Panc1 (cell line): Measurements from ENCODE around the gene PIK3CD.

Experiments used
- CTCF ChIP-seq: fragments of 450-650 bp; IDR thresholded peaks from 2 replicates; pipeline ENCODE4 v1.5.1; 2017; ENCODE audit warnings: mild to moderate bottlenecking
- POLR2AphosphoS5 ChIP-seq: IDR thresholded peaks from 2 replicates; pipeline ENCODE4 v1.6.1; 2012; ENCODE audit warnings: mild to moderate bottlenecking, low read depth, low read length, moderate library complexity
- REST ChIP-seq, 2 experiments: IDR thresholded peaks; 2 replicates each; pipeline ENCODE4 v1.6.1; 2011 to 2012; ENCODE audit warnings: low read depth in 2 of 2, control low read depth in 1 of 2, low read length in 1 of 2, mild to moderate bottlenecking in 1 of 2, moderate library complexity in 1 of 2; ENCODE audit not compliant: insufficient read depth in 1 of 2
- SIN3A ChIP-seq: IDR thresholded peaks from 2 replicates; pipeline ENCODE4 v1.6.1; 2012; ENCODE audit warnings: low read depth, mild to moderate bottlenecking, low read length, moderate library complexity, borderline replicate concordance; ENCODE audit not compliant: insufficient read depth

GRCh38 chr1:9717193-9718005, 65.9 kb downstream of the PIK3CD start:
- TF ChIP-seq CTCF (no peak), POLR2AphosphoS5 (no peak), REST (IDR thresholded peaks at IDR 0.05; ENCODE audit: insufficient read depth in 1 of 2, low read depth in 2 of 2, low read length in 1 of 2) (no peak), SIN3A (no peak)
